HG03039 (cell line): ENCODE data around the gene DDX39A.
"Not testable (repeated sequence)": the region's sequence is repeated elsewhere in the genome, so short reads cannot be mapped to it uniquely, and the experiment has no call there.

ENCODE experiments used
- ATAC-seq: cut with Tn5 transposase; IDR thresholded peaks from one replicate; pipeline ENCODE4 v1.9.1; 2021; ENCODE audit warnings: mild to moderate bottlenecking, moderate library complexity; ENCODE audit not compliant: unreplicated experiment

Gene DDX39A

GRCh38 chr19:14419106-14419813, at the start of gene DDX39A:
TSS of gene DDX39A (minus strand) at chr19:14419341. CDS start at chr19:14413220, 6,121 bp downstream.
- peak; percentile 85 for ATAC-seq

- ATAC-seq, result no peak
Measured at GRCh38 chr19:14467816-14468215, 48.7 kb upstream of the DDX39A start.

DNA sequence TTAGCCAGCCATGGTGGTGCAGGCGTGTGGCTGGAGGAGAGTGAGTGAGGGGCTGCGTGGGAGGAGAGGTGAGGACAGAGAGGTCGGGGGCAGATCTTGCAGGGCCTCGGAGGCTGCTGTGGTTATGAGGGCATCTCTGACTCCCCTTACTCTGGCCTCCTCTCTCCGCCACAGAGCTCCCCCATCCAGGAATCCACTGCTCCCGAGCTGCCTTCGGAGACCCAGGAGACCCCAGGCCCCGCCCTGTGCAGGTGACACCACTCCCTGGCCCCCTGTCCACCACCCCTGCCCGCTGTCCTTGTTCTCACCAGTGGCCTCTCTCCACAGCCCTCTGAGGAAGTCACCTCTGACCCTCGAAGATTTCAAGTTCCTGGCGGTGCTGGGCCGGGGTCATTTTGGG, 48.2 kb upstream of the DDX39A start:
- no peak for ATAC-seq

DNA sequence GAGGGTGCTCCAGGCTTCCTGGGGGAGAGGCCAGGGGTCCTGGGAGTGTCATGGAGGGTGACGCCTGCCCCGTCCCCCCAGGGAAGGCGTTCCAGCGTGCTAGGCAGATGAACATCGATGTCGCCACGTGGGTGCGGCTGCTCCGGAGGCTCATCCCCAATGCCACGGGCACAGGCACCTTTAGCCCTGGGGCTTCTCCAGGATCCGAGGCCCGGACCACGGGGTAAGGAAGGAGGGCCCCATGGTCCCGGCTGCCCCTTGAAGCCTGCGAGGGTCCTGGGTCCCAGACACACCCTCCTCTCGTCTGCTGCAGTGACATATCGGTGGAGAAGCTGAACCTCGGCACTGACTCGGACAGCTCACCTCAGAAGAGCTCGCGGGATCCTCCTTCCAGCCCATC, 44.6 kb upstream of the DDX39A start:
- no peak for ATAC-seq

GRCh38 chr19:14462401-14462800, 43.3 kb upstream of the DDX39A start:
- ATAC-seq, result not testable (repeated sequence)

DNA sequence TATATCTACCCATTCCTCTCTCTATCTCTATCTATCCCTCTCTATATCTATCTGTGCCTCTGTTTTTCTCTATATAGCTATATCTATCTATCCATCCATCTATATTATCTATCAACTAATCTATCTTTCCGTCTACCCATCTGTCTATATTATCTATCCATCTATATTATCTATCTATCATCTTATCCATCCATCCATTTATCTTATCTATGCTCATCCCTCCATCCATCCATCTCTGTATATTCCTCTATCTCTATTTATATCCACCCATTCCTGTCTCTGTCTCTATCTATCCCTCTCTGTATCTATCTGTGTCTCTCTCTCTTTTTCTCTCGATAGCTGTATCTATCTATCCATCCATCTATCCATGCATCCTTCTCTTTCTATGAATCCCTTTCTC, 41.8 kb upstream of the DDX39A start:
- no peak for ATAC-seq

GRCh38 chr19:14459703-14460102, 40.6 kb upstream of the DDX39A start:
- no peak for ATAC-seq

GRCh38 chr19:14452303-14452702, 33.2 kb upstream of the DDX39A start:
- ATAC-seq, result not testable (repeated sequence)

DNA sequence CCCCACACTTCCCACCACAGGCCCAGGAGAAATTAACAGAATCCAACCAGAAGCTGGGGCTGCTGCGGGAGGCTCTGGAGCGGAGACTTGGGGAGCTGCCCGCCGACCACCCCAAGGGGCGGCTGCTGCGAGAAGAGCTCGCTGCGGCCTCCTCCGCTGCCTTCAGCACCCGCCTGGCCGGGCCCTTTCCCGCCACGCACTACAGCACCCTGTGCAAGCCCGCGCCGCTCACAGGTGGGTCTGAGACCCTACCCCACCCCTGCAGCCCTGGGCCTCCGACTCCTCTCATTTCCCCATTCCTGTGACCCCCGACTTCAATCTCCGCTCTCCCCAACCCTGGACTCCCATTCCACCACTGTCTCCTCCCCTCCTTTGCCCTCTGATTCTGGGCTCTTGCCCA, 31.7 kb upstream of the DDX39A start:
- no peak for ATAC-seq

- ATAC-seq, result no peak
Measured at GRCh38 chr19:14450168-14450874, 31.2 kb upstream of the DDX39A start.

GRCh38 chr19:14449321-14449720, 30.2 kb upstream of the DDX39A start:
- ATAC-seq, result no peak

GRCh38 chr19:14446336-14447036, 27.3 kb upstream of the DDX39A start:
- ATAC-seq, result no peak

DNA sequence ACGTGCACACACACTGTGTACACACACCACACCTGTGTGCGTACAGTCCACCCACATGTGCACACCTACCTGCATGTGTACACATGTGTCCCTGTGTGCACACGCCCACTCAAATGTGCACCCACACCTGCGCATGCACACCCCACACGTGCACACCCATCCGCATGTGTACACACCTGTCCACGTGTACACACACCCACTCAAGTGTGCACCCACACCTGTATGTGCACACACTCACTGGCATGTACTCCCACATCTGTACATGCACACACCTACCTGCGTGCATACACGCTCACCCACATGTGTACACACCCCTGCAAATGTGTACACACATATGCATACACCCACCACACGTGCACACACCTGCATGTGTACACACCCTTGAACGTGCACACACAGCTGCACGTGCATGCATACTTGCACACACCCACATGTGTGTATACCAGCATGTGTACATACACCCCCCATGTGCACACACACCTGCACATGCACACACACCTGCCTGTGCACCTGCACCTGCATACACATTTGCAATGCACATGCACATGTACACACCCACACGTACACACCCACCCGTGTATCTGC, 24.6 kb upstream of the DDX39A start:
- no peak for ATAC-seq

DNA sequence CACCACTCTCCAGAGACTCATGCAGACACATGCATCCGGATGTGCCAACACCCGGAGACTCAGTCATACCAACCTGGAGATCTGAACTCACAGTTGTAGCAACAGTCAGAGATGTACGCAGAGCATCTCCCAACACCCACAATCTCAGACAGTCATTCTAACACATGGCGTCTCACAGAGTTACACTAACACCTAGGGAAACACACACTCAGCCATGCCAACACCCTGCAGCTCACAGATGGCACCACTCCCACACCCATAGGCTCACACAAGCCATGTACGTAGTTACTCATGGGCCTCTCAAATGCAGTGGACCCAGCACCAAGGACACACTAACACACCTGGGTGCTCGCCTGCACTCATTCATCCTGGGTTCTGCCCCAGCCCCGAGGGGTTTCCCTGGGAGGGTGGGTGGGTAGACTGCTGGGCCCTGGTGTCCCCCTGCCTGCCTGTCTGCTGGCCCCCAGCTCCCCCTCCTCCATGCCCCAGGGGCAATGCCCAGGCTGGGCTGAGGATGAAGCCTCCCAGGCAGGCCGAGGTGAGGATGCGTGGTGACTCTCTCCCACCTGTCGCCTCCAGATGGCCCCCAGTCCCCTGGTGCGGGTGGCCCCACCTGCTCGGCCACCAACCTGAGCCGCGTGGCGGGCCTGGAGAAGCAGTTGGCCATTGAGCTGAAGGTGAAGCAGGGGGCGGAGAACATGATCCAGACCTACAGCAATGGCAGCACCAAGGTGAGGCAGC, 23.9 kb upstream of the DDX39A start:
- ATAC-seq, result no peak

- no peak for ATAC-seq
Measured at GRCh38 chr19:14441041-14441938, 22.1 kb upstream of the DDX39A start.

DNA sequence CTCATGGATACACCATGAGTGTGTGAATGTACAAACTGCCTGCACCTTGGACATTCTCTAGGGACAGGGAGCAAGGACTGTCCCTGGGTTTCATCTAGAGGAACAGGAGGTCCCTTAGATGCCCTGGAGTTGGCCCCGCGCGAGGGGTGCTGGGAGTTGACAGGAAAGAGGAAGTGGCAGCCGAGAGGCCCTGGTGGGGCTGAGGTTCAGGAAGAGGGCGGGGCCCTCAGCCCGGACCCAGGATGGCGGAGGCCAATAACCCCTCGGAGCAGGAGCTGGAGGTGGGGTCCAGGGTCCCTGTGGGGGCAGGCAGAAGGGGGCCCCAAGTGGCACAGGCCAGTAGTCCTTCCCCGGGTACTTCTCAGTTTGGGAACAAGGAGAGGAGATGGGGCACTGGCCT, 20.9 kb upstream of the DDX39A start:
- ATAC-seq, result peak; percentile 65

DNA sequence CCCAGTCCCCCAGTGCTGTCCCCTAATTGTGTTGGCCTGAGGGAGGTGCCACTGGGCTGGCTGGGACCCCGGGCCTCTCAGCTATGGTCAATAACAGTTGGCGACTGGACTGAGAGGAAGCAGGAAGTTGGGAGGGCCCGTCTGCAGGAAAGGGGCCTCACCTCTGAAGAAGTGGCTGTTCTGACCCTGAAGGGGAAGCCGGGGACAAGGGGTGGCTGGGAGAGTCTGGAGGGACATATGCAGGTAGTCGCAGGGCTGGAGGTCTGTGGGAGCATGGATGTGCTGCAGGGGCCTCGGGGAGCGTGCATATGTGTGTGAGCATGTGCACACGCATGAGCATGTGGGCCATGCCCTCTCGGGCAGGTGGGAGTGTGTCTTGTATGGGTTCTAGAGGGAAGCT, 19.9 kb upstream of the DDX39A start:
- ATAC-seq, result no peak

- no peak for ATAC-seq
Measured at GRCh38 chr19:14437578-14438140, 18.5 kb upstream of the DDX39A start.

- no peak for ATAC-seq
Measured at GRCh38 chr19:14435320-14436050, 16.3 kb upstream of the DDX39A start.
